ENCODE results near the gene ELMO2.

The ELMO2 gene

DNA sequence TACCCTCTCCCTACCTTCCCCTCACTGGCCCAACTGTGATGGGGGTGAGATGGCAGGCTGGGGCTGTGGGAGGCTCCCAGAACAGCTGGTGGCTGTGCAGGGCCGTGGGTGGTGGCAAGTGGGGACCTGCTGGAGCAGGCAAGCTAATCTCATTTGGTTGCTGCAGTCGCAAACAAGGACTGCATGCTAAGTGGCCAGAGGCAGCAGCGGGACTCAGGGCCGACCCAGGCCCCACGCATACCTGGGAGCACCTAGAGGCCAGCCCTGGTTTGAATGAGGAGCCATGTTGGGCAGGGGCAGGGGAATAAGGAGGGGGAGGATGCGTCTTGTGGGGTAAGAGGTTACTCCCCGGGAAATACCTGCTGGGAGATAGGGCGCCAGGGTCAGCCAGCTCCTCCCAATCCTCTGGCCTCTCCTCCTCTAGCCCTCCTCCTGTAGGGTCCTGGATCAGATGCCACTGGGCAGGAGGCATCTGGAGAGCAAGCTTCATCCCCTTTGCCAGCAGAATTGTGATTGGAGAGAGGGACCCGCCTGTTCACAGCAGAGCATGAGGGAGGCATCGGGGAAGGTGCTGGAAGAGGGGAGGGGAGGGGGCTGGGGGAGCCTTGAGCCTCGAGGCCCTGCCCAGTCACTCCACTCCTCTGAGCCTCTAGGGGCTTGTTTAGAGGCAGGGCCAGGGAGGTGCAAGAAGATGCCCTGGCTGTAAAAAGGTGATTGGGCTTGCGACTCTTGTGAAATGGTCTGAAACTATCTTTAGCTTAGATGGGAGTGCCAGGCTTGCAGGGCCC lies 73.8 kb downstream of the ELMO2 start:
- DNase-seq (ENCODE audit: low spot score), result no peak

DNA sequence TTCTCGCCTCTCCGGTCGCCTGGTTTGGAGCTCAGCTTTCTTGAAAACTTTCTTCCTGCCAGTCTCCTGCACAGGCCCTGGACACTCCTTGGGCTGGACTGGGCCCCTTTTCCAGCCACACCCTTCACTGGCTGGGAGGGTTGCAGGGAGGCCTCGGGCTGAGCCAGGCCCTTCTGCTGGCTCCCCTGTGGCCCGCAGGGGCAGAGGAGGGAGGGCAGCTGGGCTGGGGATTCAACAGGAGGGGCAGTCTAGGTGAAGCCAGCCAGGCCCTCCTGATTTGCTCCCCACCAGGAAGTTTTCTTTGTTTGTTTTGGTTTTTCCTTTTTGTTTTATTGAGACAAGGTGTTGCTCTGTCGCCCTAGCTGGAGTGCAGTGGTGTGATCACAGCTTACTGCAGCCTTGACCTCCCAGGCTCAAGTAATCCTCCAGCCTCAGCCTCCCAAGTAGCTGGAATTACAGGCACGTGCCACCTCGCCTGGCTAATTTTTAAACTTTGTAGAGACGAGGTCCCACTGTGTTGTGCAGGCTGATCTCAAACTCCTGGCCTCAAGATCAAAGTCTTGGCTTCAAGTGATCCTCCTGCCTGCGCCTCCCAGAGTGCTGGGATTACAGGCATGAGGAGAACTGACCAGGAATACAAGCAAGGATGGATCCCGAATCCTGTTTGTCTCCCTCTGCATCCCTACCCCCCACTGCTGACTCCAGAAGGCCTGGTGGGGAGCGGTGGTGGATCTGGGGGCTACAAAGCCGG lies 74.6 kb downstream of the ELMO2 start:
- no peak for DNase-seq (ENCODE audit: low spot score)

DNA sequence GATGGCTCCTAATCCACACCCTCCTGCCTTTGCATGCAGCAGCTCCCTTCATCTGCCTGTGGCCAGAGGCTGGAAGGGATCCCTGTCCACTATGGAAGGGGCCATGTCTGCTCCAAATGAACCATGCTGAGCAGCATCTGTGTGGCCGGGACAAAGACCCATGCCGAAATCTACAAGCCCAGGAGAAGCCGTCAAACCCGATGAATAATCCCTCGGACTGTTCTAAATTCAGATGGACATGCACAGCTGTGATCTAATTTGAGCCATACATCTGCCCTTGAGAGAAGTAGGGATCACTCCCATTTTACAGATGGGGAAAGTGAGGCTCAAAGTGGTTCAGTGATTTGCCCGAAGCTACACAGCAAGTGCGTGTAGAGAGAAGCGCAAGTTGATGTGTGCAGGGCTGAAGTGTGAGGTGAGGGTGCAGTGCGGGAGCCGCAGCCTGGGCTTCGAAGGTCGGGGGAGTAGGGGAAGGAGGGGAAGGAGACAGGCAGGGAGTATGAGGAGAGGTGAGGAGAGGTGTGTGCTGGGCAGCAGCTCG lies 75.5 kb downstream of the ELMO2 start:
- DNase-seq (ENCODE audit: low spot score), result no peak

DNA sequence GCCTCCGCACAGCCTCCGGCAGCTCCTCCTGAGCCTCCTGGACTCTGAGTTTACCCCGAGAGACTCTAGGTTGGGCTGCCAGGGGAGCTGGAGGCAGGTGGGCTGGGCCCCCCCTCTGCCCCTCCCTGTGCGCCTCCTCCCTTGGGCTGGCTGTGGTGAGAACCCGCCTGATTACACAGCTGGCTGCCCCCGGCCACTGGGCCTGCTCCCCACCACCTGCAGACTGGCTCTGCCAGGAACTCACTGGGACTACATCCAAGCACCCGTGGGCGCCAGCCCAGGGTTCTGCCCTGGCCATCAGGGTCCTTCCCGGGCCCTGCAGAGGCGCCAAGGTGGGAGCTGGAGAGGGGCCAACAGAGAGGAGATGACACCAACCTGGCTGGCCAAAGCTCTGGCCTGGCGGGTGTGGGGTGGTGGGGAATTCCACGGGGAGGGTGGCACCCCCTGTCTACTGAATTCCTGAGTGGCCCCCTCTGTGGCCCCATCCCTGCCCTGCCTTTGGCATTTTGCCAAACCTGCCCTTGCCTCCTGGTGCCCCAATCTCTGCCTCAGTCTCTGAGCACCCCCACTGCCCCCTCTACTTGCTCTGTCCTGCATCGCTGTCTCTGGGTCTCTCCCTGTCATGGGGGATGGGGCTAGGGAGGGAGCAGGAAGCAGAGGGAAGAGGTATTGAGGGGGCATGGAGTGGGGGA lies 76.2 kb downstream of the ELMO2 start:
- no peak for DNase-seq (ENCODE audit: low spot score)

- no peak for DNase-seq (ENCODE audit: low spot score)
Observed at GRCh38 chr20:46328200-46328882, 78.1 kb downstream of the ELMO2 start.

DNA sequence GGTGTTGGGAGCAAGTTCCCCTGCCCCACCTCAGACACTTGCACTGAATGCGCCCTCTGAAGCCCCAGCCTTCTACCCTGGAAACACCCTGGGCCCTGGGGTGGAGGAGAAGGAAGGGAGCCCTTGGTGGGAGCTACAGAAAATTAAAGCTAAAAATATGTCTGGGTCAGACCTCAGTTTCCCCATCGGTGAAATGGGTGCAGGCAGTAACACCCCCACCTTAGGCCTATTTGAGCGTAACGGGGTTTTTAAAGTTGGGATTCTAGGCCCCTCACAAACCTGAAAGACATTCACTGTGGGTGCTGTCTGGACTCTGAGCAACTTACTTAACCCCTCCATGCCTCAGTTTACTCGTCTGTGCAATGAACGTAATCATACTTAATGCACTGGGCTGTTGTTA lies 78.9 kb downstream of the ELMO2 start:
- DNase-seq (ENCODE audit: low spot score), result no peak

GRCh38 chr20:46325789-46326188 lies 80.6 kb downstream of the ELMO2 start:
- DNase-seq (ENCODE audit: low spot score), result no peak

DNA sequence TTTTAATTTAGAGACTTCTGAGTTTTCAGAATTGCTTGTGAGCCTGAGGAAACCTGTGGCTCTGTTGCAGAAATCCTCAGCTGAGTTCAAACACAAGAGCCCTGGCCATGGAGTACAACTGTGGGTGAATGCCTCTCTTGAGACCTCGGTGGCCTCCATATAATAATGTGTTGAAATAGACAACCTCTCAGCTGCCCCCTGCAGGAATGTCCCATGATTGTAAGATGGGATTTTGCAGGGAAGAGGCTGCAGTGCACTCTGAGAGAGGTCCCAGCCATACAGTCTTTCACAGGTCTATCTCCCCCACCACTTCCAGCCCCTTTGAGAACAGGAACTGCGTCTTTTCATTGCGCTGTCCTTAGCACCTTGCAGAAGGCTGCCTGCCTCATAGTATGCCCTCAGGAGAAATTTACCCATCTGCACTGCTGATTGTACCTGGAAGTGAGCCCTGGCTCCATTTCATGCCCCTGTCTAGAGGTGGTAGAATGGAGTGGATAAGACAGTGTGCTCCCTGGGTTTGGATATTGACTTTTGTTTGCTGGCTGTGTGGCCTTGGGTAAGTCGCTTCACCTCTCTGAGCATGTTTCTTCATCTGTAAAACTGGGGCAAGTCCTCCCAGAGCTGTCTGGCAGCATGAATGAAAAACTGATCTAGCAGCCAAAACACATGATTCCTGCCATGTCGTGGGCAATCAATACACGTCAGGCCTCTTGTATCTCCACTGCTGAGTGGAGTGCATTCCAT lies 81.3 kb downstream of the ELMO2 start:
- no peak for DNase-seq (ENCODE audit: low spot score)

DNA sequence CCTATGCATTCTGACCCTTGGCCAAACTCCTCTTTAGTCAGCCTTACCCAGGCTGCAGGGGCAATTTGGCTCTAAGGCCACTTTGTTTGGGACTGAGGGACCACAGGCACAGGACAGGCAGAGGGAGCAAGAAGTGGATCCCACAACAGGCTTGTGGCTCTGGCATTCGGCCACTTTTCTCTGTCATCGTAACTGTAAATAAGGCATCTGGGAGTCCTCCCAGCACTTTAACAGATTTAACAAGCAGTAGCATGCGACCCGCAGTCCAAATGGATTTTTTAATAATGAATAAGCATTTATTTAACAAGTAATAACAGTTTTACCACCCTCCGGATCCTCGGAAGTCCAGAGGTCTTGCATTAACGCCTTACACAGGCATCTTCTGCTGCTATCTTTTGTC lies 82.0 kb downstream of the ELMO2 start:
- DNase-seq (ENCODE audit: low spot score), result no peak

DNA sequence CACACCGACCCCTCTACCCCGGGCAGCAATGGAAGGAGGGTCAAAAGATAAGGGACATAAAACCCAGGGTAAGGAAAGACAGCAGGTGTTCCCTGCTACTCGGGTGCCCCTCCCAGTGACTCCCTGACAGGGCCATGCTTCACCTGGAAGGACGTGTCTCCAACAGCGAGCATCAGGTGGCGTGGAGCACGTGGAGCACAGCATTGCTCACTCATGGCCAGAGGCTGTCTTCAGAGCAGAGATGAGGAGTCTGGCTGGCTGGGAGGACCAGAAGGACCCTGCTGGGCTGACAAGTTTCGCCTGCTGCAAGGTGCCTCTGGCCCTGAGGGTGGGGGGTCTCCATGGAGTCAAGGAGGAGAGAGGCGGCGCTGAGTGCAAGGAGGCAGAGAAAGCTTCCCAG lies 82.9 kb downstream of the ELMO2 start:
- DNase-seq (ENCODE audit: low spot score), result no peak

DNA sequence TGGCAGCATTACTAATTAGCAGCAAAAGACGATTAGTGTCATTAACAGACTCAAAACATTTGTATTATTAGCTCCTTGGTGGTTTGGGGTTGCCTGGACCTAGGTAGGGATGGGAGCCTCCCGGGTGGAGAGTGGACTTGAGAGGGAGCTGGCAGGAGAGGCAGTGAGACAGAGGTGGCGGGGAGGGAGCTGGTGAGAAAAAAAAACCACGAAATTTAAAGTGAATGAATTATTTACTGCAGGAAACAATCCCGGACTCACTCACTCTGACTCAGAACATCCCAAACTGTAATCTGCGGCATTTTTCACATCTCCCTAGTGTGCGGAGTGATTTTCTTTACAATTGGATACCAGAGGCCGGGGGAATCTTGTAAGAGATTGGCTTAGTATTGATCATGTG lies 83.8 kb downstream of the ELMO2 start:
- no peak for DNase-seq (ENCODE audit: low spot score)

GRCh38 chr20:46317685-46318177 lies 88.7 kb downstream of the ELMO2 start:
- no peak for DNase-seq (ENCODE audit: low spot score)

- DNase-seq (ENCODE audit: low spot score), result no peak
Observed at GRCh38 chr20:46316984-46317684, 89.3 kb downstream of the ELMO2 start.
